OCI-LY1 (cell line): ENCODE results near the gene TM4SF5.

ENCODE experiments used
- CTCF ChIP-seq: fragments of 200-600 bp; sonication (generic), shearing (Covaris generic); IDR thresholded peaks from 2 replicates; pipeline ENCODE4 v1.5.1; 2017; ENCODE audit warnings: mild to moderate bottlenecking, antibody characterized with exemption, low read length, moderate library complexity, mixed read lengths
- EZH2 ChIP-seq: fragments of 200-600 bp; sonication (generic), shearing (Covaris generic); IDR thresholded peaks from 2 replicates; pipeline ENCODE4 v1.8.0; 2017; ENCODE audit warnings: borderline replicate concordance, mixed run types, mild to moderate bottlenecking, antibody characterized with exemption, low read length, moderate library complexity, mixed read lengths

DNA sequence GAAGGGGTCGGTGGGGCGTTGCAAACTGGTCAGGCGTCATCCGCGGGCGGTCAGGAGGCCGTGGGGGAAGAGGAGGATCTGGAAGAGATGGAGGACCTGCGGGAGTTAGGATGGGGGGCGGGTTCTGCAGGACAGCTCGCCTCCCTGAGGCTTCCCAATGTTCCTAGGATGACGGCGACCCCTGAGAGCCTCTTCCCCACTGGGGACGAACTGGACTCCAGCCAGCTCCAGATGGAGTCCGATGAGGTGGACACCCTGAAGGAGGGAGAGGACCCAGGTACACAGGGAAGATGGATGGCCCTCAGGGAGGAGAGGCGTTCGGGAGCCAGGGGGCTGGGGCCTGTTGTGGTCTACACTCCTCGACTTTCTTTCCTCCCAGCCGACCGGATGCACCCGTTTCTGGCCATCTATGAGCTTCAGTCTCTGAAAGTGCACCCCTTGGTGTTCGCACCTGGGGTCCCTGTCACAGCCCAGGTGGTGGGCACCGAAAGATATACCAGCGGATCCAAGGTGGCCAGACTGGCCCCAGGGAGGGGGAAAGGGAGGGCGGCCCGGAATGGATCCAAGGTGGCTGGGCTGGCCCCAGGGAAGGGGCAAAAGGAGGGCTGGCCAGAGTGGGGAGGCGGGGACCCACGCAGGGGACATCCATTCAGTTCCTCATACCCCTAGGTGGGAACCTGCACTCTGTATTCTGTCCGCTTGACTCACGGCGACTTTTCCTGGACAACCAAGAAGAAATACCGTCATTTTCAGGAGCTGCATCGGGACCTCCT, 36.1 kb downstream of the TM4SF5 start:
- TF ChIP-seq CTCF (no peak), EZH2 (no peak)
